SIG-M5 (cell line): ENCODE measurements around the gene TRIM46.
A peak's percentile ranks its signal among the peaks of the same experiment; 100 is the strongest.
"Not testable (repeated sequence)": the region's sequence is repeated elsewhere in the genome, so short reads cannot be mapped to it uniquely, and the experiment has no call there.

ENCODE experiments used
- DNase-seq: peaks from one replicate; lab custom pipeline; 2025; lab: John Stamatoyannopoulos, UW

Gene TRIM46

GRCh38 chr1:155137154-155137949, 36.3 kb upstream of the TRIM46 start:
- no peak for DNase-seq

DNA sequence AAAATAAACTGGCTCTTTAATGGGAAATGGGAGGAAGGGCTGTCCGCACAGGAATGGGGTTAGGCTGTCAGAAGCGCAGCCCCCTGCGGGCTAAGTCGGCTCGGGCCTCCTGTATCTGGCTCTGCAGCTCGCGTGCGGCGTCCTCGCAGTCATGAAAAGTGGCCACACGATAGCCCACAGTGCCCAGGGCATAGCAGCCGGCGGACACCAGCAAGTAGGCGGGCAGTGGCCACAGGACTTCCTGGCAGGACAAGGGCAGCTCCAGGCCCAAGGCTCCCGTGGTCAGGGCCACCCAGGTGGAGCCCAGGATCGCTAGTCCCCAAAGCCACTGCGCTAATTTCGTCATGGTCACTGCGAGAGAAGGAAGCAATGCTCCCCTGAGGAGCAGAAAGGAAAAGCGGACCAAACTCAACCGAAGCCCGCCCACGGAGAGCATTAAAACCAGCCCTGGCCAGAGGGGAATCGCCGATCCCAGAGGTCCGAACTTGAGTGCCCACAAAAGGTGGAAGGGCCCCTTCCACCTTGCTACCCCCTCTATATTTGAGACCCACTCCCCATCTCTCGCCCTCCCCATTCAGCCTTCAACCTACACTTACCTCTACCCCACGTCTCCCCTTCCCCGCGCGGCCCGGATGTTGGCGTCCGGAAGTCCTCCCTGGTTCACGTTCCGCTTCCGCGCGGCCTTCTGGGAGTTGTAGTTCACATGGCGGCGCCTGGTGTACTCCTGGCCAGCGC, 33.6 kb upstream of the TRIM46 start, which contains the start of gene DPM3:
DPM3 (minus strand) TSS at position 637 of the 735 bp plus-strand sequence; CDS start at position 346, 291 bp downstream.
- DNase-seq = peak; percentile 35

- no peak for DNase-seq
Measured at GRCh38 chr1:155140630-155140953, 33.1 kb upstream of the TRIM46 start.

- DNase-seq = no peak
Measured at GRCh38 chr1:155141749-155142148, 31.9 kb upstream of the TRIM46 start.

DNA sequence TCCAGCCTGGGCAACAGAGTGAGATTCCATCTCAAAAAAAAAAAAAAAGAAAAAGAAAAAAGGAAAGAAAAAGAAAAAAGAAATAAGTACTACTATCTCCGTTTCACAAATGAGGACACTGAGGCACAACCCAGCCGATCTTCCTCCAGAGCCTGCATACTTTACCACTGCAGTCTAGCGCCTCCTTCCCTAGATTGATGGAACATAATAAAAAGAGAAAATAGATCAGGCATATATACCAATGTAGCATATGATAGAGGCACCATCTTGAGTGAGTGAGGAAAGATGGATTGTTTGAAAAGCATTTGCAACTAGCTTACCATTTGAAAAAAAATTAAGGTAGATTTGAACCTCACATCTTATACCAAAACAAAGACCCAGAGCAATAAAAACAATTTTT, 28.2 kb upstream of the TRIM46 start:
- DNase-seq = no peak

- DNase-seq = not testable (repeated sequence)
Measured at GRCh38 chr1:155155996-155156643, 17.5 kb upstream of the TRIM46 start.

DNA sequence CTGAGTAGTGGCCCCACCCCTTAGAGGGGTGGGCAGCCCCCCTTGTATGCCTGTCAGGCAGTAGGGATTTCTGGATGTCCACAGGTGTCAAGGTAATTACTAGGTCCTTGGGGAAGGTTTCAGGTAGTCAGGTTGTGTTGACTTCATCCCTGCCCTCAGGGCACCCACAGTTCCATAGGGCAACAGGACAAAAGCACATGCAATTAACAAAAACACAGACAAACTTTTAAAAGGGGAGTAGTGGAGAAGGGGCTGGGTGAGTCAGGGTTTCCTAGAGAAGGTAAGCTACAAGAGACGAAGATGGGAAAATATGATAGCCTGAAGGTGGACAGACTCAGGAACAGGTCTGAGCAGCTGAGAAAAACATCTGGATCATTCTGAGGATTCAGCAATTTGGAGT, 14.7 kb upstream of the TRIM46 start:
- DNase-seq = no peak

- no peak for DNase-seq
Measured at GRCh38 chr1:155160128-155160527, 13.5 kb upstream of the TRIM46 start.

- not testable (repeated sequence) for DNase-seq
Measured at GRCh38 chr1:155162631-155163030, 11.0 kb upstream of the TRIM46 start.

DNA sequence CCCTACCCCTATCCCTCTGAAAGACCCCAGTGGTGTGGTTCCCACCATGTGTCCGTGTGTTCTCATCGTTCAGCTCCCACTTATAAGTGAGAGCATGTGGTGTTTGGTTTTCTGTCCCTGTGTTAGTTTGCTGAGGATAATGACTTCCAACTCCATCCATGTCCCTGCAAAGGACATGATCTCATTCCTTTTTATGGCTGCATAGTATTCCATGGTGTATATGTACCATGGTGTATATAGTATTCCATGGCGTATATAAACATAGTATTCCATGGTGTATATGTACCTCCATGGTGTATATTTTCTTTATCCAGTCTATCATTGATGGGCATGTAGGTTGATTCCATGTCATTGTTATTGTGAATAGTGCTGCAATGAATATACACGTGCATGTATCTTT, 9.9 kb upstream of the TRIM46 start:
- not testable (repeated sequence) for DNase-seq

DNA sequence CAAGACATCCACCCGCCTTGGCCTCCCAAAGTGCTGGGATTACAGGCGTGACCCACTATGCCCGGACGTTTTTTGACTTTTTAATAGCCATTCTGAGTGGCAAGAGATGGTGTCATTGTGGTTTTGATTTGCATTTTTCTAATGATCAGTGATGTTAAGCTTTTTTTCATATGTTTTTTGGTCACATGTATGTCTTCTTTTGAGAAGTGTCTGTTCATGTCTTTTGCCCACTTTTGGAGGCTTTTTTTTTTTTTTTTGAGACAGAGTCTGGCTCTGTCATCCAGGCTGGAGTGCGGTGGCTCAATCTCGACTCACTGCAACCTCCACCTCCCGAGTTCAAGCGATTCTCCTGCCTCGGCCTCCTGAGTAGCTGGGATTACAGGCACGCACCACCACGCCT, 9.0 kb upstream of the TRIM46 start:
- not testable (repeated sequence) for DNase-seq

- no peak for DNase-seq
Measured at GRCh38 chr1:155166051-155166470, 7.6 kb upstream of the TRIM46 start.

GRCh38 chr1:155166471-155167165, 7.0 kb upstream of the TRIM46 start:
- no peak for DNase-seq

- DNase-seq = peak; percentile 37
Measured at GRCh38 chr1:155167166-155168104, 6.2 kb upstream of the TRIM46 start.

DNA sequence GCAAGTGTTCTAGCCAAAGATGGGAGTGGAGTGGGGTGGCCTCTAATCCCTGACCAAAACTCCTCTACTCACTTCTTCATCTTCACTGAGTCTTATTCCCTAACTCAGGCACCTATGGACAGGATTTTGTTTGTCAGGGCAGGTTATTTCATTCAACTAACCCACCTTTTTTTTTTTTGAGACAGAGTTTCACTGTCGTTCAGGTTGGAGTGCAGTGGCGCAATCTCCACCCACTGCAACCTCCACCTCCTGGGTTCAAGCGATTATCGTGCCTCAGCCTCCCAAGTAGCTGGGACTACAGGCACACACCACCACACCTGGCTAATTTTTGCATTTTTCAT, 5.6 kb upstream of the TRIM46 start:
- not testable (repeated sequence) for DNase-seq

DNA sequence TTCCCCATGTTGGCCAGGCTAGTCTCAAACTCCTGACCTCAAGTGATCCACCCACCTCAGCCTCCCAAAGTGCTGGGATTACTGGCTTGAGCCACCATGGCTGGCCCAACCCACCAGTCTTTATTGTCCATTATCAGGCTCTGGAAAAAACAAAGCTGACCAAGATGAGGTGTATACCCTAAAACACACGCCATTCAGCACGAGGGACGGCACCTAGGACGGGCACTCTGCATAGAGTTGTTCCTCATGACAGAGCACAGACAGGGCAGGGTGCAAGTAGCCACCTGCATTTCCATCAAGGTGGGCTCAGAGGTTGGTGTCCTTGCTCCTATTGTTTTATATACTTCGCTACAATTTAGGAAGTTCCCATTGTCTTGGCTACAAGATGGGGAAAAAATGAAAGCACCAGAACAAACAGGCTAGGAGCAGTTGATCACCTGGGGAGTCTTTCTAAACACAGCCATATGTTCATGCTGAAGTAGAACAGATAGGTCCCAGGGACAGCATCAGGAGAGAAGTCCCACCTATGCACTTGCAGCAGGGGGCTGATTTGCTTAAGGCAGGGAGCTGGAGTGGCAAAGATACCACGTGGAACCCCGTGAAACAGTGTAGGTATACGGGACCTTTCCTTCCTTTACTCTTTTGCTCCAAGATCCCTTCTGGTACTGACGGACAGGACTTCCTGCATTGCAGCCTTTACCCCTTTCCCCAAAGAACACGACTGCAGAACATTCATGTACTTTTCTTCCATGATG, 5.0 kb upstream of the TRIM46 start:
- no peak for DNase-seq

DNA sequence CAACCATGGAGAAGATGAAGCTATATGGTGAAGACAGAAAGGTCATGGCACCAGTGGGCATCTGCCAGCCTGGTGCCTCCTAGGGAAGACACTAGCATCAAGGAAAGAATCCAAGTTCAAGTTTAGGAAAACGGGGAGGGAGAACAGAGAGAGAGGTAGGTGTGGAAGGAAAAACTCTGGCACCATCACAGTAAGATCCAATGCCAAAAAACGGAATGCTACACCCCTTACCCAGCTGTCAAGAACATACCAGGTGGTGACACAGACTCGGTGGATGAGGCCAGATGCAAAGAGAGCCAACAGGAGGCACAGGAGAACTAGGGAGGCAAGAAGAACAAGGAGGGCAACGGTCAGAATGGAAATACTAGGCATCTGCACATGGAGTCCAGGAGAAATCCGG, 4.1 kb upstream of the TRIM46 start:
- DNase-seq = no peak

- no peak for DNase-seq
Measured at GRCh38 chr1:155170101-155170785, 3.4 kb upstream of the TRIM46 start.

DNA sequence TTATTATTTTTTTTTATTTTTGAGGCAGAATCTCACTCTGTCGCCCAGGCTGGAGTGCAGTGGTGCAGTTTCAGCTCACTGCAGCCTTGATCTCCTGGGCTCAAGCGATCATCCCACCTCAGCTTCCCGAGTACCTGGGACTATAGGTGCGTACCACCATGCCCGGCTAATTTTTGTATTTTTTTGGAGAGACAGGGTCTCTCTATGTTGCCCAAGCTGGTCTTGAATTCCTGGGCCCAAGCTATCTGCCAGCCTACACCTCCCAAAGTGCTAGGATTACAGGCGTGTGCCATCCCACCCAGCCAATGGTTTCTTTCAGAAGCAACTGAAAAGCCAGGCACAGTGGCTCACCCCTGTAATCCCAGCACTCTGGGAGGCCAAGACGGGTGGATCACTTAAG, 2.8 kb upstream of the TRIM46 start:
- DNase-seq = no peak
